GM19455 (cell line): ENCODE data around the gene RAD9A.

Source experiments
- ATAC-seq: cut with Tn5 transposase; IDR thresholded peaks from one replicate; pipeline ENCODE4 v1.9.1; 2021; ENCODE audit not compliant: unreplicated experiment

The RAD9A gene

DNA sequence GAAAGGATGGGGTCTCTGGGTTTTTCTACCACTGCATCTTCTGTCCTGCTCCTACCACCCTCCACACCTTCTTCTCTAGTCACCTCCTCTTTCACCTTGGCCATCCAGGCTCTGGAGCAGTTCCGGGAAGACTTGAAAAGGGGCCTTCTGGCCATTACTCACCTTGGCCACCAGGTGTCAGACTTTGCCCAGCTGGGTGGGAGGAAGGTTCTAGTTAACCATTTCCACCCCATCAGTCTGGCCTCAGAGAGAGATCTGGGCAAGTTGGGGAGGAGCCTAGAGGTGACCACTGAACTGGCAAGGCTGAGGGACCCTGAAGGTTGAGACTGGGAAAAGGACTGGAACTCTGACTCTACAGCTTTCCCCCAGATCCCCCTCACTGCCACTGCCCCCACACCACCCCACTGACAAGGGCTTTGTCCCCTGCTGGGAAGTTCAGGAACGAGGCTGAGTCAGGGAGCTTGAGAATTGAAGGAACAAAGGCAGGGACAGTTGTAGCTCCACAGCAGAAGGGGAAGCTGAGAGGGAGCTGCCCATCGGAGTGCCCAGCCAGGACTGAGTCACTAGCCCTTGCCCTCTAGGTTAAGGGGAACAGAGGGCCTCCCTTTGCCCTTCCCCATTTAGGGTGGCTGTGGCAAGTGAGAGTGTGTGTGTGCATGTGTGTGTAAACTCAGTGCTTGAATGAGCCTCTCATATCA is 34.8 kb upstream of the RAD9A start:
- ATAC-seq, result no peak

DNA sequence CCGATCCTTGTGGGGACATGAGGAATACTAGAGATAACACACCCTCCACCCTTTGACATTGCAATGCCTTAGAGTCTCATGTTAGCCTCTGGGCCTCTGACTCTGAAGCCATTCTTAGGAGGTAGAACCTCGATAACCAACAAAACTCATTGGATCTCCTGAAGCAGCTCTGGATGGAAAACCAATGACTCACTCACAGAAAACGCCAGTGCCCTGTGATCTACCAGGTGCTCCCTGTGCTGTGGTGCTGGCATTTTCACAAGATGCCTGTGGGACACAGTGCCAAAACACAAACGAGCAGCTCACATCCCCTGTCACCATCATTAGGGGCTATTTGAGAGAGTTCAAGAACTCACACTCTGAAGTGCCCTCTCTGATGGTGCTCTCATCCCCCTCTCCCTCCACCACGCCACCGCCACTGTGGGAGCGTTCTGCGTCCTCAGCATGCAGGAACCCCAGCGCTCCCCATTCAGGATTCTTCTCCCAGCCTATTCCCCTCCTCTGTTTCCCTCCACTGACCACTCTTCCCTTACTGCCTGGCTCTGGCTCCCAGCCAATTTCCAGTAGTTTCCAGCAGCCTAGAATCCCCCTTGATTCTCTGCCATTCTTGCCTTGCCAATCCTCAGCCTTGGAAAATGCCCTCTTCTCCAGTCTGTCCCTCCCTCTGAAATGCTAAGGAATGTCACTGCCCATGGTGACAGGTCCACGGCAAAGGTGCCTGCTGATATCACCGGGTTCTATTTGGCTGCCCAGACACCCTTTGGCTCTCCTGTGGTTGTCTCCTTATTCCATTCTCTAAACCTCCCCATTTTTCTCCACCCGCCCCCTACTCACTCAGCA is 33.7 kb upstream of the RAD9A start:
- ATAC-seq, result no peak

DNA sequence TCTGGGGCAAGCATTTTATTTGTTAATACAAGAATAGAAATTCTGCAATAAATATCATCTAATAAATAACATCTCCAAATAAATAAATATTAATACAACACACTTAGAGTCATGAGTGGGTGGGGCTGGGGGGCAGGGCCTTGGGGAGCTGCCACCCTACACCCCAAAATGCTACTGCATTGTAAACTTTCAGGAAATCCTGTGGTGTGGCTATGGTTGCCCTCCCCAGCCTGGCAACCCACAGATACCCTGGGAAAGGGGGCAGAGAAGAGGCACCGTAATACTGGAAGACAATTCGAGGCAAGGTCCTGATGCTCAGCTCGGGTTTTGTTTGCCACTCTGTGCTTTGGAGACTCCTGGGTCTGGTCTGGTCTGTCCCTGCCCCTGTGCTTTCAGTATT is 27.6 kb upstream of the RAD9A start:
- ATAC-seq, result no peak

DNA sequence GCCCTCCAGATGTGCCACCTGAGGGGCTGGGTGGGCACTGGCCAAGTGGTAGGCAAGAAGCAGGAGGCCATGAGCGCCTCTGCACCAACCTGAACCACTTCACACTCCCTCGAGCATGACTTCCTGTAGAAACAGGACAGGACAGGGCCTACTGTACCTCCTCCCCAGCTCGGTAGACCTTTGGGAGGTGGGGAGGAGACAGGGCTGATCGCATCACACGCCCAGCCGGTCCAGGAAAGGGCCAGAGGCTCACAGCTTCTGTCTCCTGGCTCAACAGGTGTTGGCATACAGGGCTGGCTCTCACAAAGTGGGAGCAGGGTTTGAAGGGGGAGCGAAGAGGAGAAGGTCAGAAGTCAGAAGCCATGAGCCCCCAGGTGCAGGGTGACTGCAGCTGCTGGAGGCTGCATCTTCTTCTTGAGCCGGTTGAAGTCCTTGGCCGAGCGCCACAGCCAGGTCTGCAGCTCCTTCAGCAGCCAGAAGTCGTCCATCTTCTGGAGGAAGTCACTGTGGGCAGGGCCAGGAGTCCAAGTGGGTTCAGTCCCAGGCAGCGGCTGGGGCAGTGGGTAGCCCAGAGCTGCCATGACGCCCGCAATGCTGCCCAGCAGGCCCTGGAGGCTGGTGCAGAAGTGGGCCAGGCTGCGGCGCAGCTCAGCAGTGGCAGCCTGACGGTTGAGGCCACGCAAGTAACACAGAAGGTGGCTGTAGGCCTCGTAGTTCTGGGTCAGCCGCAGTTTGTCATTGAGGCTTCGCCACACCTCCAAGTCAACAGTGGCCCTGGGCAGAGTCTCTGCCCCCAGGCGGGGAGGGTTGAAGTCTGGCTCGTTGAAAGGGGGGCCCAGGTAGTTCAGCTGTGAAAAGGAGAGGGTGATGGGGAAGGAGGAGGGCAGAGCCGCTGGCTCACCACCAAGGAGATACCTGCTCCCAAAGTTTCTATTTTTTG is 26.7 kb upstream of the RAD9A start:
- no peak for ATAC-seq

DNA sequence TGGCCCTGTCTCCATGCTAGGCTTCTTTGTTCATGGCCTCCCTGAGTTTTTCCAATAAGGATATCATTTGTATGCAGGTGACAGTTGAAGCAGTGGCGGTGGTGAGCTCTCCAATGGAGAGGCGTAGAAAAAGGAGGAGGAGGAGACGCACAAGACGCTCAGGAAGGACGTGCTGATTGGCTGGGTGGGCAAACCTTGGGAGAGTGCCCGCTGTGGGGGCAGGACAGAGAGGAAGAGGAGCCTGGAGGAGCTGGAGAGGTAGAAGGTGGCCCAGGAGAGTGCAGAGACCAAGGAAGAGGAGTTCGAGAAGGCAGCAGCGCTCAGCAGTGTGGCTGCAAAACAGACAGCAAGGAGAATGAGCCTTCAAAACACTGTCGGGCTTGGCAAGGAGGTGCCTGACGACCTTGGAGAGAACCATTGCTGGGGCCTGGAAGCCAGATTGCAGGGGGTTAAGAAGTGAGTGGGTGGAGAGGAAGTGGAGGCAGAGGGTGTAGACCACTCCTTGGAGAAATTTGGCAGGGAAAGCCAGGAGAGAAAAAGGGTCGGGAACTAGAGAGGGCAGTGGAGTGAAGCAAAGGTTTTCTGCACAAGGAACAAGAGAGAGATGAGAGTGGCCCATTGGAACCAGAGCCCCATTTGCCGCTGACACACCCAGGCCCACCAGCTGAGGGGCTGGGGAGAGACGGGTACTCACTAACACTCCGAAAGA is 25.9 kb upstream of the RAD9A start:
- ATAC-seq, result no peak

DNA sequence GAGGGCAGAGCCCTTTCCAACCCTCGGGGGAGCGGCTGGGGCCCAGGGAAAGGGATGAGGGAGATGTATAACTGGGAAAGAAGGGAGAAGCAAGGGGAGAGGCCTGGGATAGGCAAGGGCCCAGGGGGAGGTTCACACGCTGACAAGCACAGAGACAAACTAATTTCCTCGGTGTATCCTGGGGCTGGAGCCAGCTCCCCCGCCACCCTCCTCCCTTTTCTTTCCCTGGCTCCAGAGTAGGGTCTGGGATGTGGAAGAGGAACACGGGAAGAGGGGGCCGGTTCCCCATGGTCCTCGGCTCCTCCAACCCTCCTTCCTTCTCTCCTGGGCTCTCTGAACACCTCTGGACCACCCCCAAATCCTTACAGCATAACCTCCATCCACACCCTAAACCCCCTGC is 25.2 kb upstream of the RAD9A start:
- no peak for ATAC-seq

DNA sequence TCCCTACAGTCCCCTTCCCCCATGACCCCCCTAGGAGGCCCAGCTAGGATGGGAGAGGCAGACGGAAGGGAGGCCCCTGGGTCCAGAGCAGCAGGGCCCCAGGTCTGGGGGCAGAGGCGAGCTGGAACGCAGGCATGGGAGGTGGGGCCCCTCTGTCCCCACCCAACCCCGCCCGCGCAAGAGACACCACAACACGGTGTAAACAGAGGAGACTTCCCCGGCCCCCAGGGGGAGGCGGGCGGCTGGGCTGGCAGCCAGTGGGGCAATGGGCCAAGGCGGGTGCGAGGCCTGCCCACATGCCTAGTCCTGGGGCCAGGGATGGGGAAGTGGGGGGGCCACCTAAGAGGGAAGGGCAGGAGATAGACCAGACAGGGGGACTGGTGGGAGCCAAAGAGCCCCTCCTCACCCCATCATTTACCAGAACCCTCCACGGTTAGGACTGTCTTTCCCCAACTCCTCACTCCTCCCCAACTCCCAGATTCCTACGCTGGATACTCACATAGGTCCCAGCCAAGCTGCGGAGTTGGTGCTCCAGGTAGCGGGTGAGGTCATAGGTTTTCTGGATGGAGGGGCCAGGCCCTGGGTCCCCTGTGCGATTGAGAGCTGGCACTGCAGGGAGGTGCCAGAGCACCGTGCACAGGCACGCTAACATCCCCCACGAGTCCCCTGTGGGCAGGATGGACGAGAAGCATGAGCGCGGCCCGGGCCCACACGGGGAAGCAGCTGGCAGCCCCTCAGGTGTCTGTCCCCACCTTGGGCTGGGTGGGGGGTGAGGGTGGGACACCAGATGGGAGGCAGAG is 24.6 kb upstream of the RAD9A start:
- ATAC-seq, result no peak

DNA sequence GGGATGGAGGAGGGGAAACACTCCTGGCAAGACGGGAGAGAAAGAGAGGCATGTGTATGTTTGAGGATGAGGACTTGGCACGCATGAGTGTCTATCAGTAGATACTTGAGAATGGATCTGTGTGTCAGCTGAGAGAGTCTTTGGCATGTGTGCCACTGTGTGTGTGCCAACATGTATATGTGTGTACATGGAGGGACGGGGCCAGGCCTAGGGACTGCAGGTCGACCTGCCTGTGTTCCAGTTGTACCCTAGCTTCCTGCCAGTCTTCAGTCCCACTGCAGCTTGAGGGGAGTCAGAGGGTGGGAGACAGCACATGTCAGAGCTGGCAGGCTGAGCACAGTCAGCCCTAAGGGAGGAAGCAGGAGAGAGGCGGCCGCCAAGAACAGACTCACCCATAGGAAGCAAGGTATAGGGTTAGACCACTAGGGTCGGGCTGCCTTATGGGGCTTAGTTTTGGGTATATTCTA is 24.0 kb upstream of the RAD9A start:
- no peak for ATAC-seq

DNA sequence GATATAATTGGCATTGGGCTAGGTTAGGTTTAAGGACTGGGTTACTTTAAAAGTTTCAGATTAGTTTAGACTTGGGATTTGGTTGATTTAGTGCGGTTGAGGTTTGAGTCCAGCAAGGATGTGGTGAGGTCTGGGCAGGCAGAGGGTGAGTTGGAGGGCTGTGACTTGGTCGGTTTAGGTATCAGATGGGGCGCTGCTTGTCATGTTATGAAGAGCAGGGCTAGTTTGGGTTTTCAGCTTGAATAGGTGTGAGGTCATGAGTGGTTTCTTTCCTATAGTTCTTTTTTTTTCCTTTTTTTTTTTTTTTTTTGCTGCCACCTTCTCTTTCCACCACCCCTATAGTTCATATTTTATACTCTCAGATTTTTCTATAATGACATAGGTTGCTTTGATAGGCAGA is 23.2 kb upstream of the RAD9A start:
- no peak for ATAC-seq

DNA sequence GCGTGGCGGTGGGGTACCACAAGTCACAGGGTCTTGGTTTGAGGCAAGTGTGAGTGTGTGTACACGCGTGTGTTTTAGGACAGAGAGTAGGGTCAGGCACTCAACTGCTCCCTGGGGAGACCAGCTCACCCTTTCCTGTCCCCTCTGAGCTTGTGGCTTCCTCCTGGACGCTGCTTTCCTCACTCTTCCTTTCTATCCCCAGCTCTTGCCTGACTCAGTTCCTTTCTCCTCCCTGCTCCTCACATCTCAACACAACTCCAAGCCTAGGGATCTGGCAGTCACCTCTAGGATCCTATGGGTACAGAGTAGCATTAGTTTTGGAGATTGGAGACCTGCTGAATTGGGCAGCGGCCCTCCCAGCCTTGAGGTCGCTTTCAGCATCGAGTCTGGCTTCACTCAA is 22.5 kb upstream of the RAD9A start:
- no peak for ATAC-seq

DNA sequence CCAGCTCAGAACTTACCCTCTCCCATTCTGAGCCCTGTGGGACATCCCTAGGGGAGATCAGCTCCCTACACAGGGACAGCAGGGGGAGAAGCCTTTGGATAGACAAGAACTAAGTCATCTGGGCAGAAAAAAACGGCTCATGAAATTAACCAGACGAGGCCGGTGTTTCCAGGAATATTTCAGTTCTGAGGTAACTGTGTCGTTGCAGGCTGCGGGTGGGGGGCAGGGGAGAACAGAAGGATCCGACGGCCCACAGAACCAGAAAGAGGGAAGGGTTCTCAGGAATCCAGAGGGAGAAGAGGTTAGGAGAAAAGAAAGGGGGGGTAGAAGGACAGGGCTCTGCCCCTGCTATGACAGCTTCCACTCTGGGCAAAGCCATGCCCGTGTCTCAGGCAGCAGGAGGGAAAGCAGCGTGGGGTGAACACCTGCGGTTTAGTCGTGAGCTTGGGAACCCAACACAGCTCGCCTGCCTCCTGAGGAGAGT is 21.9 kb upstream of the RAD9A start:
- ATAC-seq, result no peak

DNA sequence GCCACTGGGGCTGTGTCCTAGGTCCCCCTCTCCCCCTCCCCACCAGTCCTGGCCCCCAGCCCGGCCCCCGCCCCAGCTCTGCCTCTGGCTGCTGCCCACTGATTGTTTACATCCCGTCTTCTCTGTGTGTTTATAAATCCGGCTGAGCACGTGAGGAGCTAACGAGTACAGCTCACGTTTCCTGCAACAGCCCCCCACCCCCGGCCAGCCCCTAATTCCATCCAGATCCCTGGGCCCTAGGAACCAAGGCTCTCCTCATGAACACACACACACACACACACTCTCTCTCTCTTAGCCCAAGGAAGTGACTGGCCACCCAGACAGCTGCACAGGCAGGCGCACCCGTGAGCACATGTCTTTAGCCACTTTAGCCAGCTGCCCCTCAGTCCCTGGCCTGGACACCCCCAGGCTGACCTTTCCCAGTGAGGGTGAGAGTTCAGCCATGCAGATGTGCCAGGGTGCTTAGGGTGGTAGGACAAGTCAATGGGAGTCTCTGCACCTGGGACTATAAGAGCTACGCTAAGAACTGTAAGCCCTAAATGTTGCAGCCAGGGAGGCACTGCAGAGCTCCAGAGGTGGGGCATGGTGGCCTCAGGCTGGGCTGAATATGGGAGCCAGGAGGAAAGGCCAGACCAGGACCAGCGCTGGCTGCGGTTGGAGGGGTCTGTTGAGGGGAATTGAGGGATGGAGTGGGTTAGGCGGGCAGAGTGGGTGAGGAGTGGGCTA is 21.3 kb upstream of the RAD9A start:
- ATAC-seq, result no peak

DNA sequence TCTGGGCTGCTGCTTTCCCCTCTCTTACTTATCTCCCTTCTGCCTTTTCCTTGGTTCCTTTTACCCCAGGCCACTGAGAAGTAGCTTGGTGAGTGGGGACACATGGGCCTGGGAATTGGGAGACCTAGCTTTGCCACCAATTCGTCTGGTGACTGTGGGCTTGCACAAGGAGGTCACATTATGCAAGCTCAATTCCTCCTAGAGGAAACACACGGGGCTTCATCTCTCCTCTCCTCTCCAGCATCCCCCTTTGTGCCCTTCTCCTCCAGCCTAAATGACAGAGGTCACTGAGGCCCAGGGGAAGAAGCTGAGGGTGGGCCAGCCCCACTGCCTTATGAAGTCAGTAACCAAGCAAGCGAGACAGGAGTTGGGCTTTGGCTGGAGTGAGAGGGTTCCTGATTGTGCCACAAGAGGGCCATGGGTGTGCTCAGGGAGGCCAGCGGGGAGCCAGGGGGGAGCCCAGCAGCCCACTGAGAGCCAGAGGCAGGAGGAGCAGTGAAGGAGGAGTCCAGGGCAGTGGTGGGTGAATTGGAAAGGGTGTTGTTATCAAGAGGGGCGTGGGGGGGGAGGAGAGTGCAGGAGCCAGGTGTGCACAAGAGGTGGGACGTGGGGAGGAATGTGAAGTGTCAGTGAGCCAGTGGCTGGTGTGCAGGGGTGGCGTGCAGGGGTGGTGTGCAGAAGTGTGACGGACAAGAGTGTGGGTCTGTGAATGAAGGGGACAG is 20.4 kb upstream of the RAD9A start:
- ATAC-seq, result no peak

DNA sequence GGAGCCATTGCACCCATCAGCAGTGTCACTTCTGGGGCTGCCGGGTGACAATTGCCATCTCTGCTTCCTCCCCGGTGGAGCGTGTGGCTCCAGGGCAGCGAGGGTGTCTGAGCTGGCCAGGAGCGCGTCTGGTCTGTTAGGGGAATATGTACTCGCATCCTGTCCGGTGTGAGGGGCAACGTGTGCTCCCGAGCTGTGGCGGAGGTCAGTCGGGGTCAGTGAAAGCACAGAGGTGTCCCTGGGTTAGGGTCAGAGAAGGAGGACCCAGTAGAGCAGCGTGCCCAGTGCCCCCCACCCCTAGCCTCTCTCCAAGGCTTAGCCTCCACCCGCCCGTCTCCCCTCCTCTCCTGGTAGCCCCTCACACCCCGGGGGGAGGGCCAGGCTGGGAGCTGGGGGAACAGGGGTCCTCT is 19.9 kb upstream of the RAD9A start:
- ATAC-seq, result no peak

DNA sequence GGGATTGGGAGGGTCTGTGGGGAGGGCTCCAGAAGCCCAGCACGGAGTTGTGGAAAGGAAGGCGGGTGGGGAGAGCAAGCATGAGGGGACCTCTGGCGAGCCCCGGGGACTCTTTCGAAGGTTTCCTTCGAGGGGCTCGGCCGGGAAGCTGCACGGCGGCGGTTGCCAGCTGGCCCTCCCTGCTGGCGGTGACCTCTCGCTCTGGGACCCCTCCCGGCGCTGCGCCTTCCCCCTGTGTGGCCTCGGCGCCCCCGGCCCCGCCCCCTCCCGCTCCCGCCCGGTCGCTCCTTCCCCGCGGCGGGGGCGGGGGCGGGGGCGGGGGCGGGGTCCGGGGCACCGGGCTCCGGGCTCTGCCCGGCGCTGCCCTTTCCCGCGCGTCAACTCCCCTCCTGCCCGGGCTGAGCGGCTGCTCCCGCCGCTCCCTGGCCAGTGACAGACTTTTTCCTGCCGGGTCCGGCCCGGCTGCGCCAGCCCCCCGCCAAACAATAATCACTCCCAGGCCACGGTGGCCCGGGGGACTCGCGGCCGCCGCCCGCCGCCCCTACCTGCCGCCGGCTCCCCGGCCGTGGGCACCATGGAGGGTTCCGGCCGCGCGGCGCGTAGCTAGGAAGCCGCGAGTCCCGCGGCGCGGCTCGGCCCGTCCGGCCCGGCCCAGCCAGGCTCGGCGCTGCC is 19.3 kb upstream of the RAD9A start:
- no peak for ATAC-seq

DNA sequence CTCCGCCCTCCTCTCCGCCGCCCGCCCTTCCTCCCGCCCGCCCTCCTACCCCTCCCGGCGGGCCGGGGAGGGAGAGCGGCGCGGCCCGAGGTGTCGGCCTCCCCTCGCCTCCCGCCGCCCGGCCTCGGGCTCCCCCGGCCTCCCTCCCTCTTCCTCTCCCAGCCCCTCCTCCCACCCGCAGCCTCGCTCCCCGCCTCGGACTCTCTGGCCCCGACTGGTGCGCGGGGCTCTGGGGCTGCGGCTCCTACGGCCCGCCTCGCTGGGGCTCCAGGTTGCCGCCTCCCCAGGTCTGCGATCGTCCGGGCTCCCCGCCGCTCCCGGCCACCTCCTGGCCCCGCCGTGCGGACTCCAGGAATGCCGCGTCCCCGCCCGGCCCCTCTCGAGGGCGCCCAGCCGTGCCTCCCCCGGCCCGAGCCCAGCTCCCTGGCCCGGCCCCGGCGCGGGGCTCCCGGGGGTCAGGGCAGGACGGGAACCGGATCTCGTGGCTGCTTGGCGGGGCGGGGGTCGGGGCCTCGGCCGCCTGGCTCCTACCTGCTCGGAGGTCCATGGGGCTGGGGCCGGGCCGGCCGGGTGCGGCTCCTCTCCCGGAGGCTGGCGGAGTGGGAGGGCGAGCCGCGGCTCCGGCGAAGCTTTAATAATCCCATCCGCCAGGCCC is 18.7 kb upstream of the RAD9A start, which contains the start of gene CLCF1:
Gene CLCF1 (minus strand): TSS at position 606 of the 655 bp plus-strand sequence. CDS start 59 bp downstream, at position 547.
- ATAC-seq, result no peak
